KBM-7 (cell line): ENCODE data around the gene GMPR2.
"Not testable (repeated sequence)": the region's sequence is repeated elsewhere in the genome, so short reads cannot be mapped to it uniquely, and the experiment has no call there.

Experiments used
- DNase-seq: peaks from one replicate; pipeline ENCODE4 v3.0.0-alpha.2; 2015
- in situ Hi-C: fragments of 300-500 bp; cut with MboI; formaldehyde crosslinking; loops from 2 replicates; pipeline ENCODE4 v1.14.3; 2020; ENCODE audit warnings: low sequenced_read_pairs, low pct_unique_long_range_greater_than_20kb, mixed read lengths

GMPR2 gene

GRCh38 chr14:24245350-24245749, 12.6 kb downstream of the GMPR2 start:
- in situ Hi-C loops: loop anchor here (10.0 kb wide), 1 partner anchor 49 kb away; the partner anchor contains the start of genes DHRS1 and NOP9
- DNase-seq: not testable (repeated sequence)

- DNase-seq: no peak
- in situ Hi-C loops: loop anchor here (10.0 kb wide), 1 partner anchor 48 kb away; the partner anchor contains the start of genes DHRS1 and NOP9
These were observed 14.1 kb downstream of the GMPR2 start for GRCh38 chr14:24246765-24247212.

- in situ Hi-C loops: loop anchor here (10.0 kb wide), 1 partner anchor 47 kb away; the partner anchor contains the start of genes DHRS1 and NOP9
- no peak for DNase-seq
These were observed 14.7 kb downstream of the GMPR2 start for GRCh38 chr14:24247422-24247821.

- no peak for DNase-seq
- in situ Hi-C loops: loop anchor here (10.0 kb wide), 1 partner anchor 45 kb away; the partner anchor contains the start of genes DHRS1 and NOP9
These were observed 16.7 kb downstream of the GMPR2 start for GRCh38 chr14:24249230-24250021.

GRCh38 chr14:24250354-24250753, 17.6 kb downstream of the GMPR2 start:
- DNase-seq: no peak
- in situ Hi-C loops: no loop called here

GRCh38 chr14:24251880-24252288, 19.2 kb downstream of the GMPR2 start:
- in situ Hi-C loops: no loop called here
- no peak for DNase-seq

- in situ Hi-C loops: no loop called here
- no peak for DNase-seq
These were observed 19.8 kb downstream of the GMPR2 start for GRCh38 chr14:24252289-24253124.

GRCh38 chr14:24253936-24254335, 21.2 kb downstream of the GMPR2 start:
- no peak for DNase-seq
- in situ Hi-C loops: no loop called here

- in situ Hi-C loops: no loop called here
These were observed 22.1 kb downstream of the GMPR2 start for GRCh38 chr14:24254630-24255392.

GRCh38 chr14:24255438-24255837, 22.7 kb downstream of the GMPR2 start:
- DNase-seq: no peak
- in situ Hi-C loops: no loop called here

More at GRCh38 chr14:24254630-24255392, 22.1 kb downstream of the GMPR2 start:
- DNase-seq: no peak

- no peak for DNase-seq
- in situ Hi-C loops: no loop called here
These were observed 23.4 kb downstream of the GMPR2 start for GRCh38 chr14:24255931-24256711.

- DNase-seq: no peak
- in situ Hi-C loops: no loop called here
These were observed 24.2 kb downstream of the GMPR2 start for GRCh38 chr14:24256960-24257359.

GRCh38 chr14:24258119-24258518, 25.4 kb downstream of the GMPR2 start:
- in situ Hi-C loops: no loop called here
- no peak for DNase-seq

- in situ Hi-C loops: no loop called here
- no peak for DNase-seq
These were observed 26.0 kb downstream of the GMPR2 start for GRCh38 chr14:24258548-24259265.

GRCh38 chr14:24259282-24260025, 26.7 kb downstream of the GMPR2 start:
- in situ Hi-C loops: no loop called here
- no peak for DNase-seq

GRCh38 chr14:24260026-24260779, 27.5 kb downstream of the GMPR2 start:
- in situ Hi-C loops: no loop called here
- DNase-seq: no peak

GRCh38 chr14:24260780-24261157, 28.0 kb downstream of the GMPR2 start:
- DNase-seq: no peak
- in situ Hi-C loops: no loop called here
